SK-N-SH treated with all-trans-retinoic acid at 6 μM for 48 hours (cell line): ENCODE measurements around the gene AVEN.

Experiments
- ATAC-seq: fragments of 200-7000 bp; cut with Tn5 transposase; 3 replicates; pipeline ENCODE4 v1.9.1; 2020; ENCODE audit warnings: mild to moderate bottlenecking, moderate library complexity
- ARNTL ChIP-seq: fragments of 450-650 bp; formaldehyde crosslinking; IDR thresholded peaks from 2 replicates; pipeline ENCODE4 v1.5.0; 2020; ENCODE audit warnings: low read depth, mild to moderate bottlenecking, moderate library complexity, borderline replicate concordance
- BACH2 ChIP-seq: fragments of 250-450 bp; sonication (Bioruptor Pico); IDR thresholded peaks from 2 replicates; pipeline ENCODE4 v1.9.0; 2021; ENCODE audit warnings: mild to moderate bottlenecking, borderline replicate concordance
- CREB5 ChIP-seq: fragments of 250-450 bp; sonication (Bioruptor Pico); IDR thresholded peaks from 2 replicates; pipeline ENCODE4 v1.5.1; 2020; ENCODE audit warnings: low read depth, mild to moderate bottlenecking, moderate library complexity
- CSDC2 ChIP-seq: fragments of 250-450 bp; sonication (Bioruptor Pico); IDR thresholded peaks from 2 replicates; pipeline ENCODE4 v1.5.0; 2020; ENCODE audit warnings: mild to moderate bottlenecking, moderate library complexity
- CSRNP3 ChIP-seq: fragments of 250-450 bp; sonication (Bioruptor Pico); IDR thresholded peaks from 2 replicates; pipeline ENCODE4 v1.5.1; 2021; ENCODE audit warnings: mild to moderate bottlenecking, moderate library complexity
- ESRRG ChIP-seq: fragments of 250-450 bp; sonication (Bioruptor Pico); IDR thresholded peaks from 2 replicates; pipeline ENCODE4 v1.6.1; 2021; ENCODE audit warnings: mild to moderate bottlenecking
- GLIS3 ChIP-seq: fragments of 250-450 bp; sonication (Bioruptor Pico); IDR thresholded peaks from 2 replicates; pipeline ENCODE4 v1.5.0; 2020; ENCODE audit warnings: mild to moderate bottlenecking, moderate library complexity
- ISL1 ChIP-seq: fragments of 250-450 bp; sonication (Bioruptor Pico); IDR thresholded peaks from 2 replicates; pipeline ENCODE4 v2.1.2; 2022; ENCODE audit warnings: mild to moderate bottlenecking, moderate library complexity
- OSR1 ChIP-seq: fragments of 250-450 bp; sonication (Bioruptor Pico); IDR thresholded peaks from 2 replicates; pipeline ENCODE4 v1.8.0; 2022; ENCODE audit warnings: moderate library complexity, mild to moderate bottlenecking, inconsistent platforms
- PATZ1 ChIP-seq: fragments of 250-450 bp; sonication (Bioruptor Pico); IDR thresholded peaks from 2 replicates; pipeline ENCODE4 v1.8.0; 2020; ENCODE audit warnings: mild to moderate bottlenecking, moderate library complexity, borderline replicate concordance
- POU6F1 ChIP-seq: fragments of 250-450 bp; sonication (Bioruptor Pico); IDR thresholded peaks from 2 replicates; pipeline ENCODE4 v1.8.0; 2021; ENCODE audit warnings: low read depth, mild to moderate bottlenecking, moderate library complexity, borderline replicate concordance
- PPARA ChIP-seq: fragments of 250-450 bp; sonication (Bioruptor Pico); IDR thresholded peaks from 2 replicates; pipeline ENCODE4 v1.5.0; 2020; ENCODE audit warnings: mild to moderate bottlenecking, borderline replicate concordance
- RARB ChIP-seq: fragments of 250-450 bp; sonication (Bioruptor Pico); IDR thresholded peaks from 2 replicates; pipeline ENCODE4 v1.8.0; 2021; ENCODE audit warnings: mild to moderate bottlenecking, moderate library complexity
- TCF4 ChIP-seq: fragments of 250-450 bp; sonication (Bioruptor Pico); IDR thresholded peaks from 2 replicates; pipeline ENCODE4 v1.8.0; 2021; ENCODE audit warnings: mild to moderate bottlenecking, moderate library complexity, borderline replicate concordance
- TOX ChIP-seq: fragments of 250-450 bp; sonication (Bioruptor Pico); IDR thresholded peaks from 2 replicates; pipeline ENCODE4 v1.8.0; 2021; ENCODE audit warnings: mild to moderate bottlenecking, moderate library complexity, borderline replicate concordance
- ZC3H10 ChIP-seq: fragments of 250-450 bp; sonication (Bioruptor Pico); IDR thresholded peaks from 2 replicates; pipeline ENCODE4 v1.5.1; 2021; ENCODE audit warnings: mild to moderate bottlenecking, moderate library complexity
- ZFP3 ChIP-seq: fragments of 250-450 bp; sonication (Bioruptor Pico); IDR thresholded peaks from 2 replicates; pipeline ENCODE4 v1.5.0; 2020; ENCODE audit warnings: mild to moderate bottlenecking, moderate library complexity
- ZFP30 ChIP-seq: fragments of 450-650 bp; formaldehyde crosslinking; IDR thresholded peaks from 2 replicates; pipeline ENCODE4 v1.5.0; 2022; ENCODE audit warnings: mild to moderate bottlenecking, moderate library complexity
- ZNF565 ChIP-seq: fragments of 450-650 bp; formaldehyde crosslinking; conservative IDR thresholded peaks from 2 replicates; pipeline ENCODE4 v1.5.0; 2020; ENCODE audit warnings: low read depth, mild to moderate bottlenecking, moderate library complexity
- ZNF70 ChIP-seq: fragments of 450-650 bp; formaldehyde crosslinking; IDR thresholded peaks from 2 replicates; pipeline ENCODE4 v1.5.0; 2020; ENCODE audit warnings: mild to moderate bottlenecking, moderate library complexity
- ZNF8 ChIP-seq: fragments of 450-650 bp; formaldehyde crosslinking; IDR thresholded peaks from 2 replicates; pipeline ENCODE4 v1.5.0; 2020; ENCODE audit warnings: mild to moderate bottlenecking, moderate library complexity

Gene AVEN

GRCh38 chr15:34064438-34064837 is 25.4 kb upstream of the AVEN start (continued):
- TF ChIP-seq CSDC2 (no peak), PPARA (CRISPR knock-in tag) (no peak), CREB5 (CRISPR knock-in tag) (no peak), ZNF8 (CRISPR knock-in tag) (no peak), ESRRG (CRISPR knock-in tag) (no peak), ZFP30 (CRISPR knock-in tag) (no peak), TOX (no peak), POU6F1 (no peak)

- no peak for TF ChIP-seq CSRNP3
- no peak for TF ChIP-seq ISL1
- no peak for TF ChIP-seq RARB (CRISPR knock-in tag)
- TF ChIP-seq ZNF70: no peak
- TF ChIP-seq BACH2 (CRISPR knock-in tag): no peak
- no peak for ATAC-seq
Measured at GRCh38 chr15:34059946-34060345, 20.9 kb upstream of the AVEN start.

- no peak for TF ChIP-seq ZFP30 (CRISPR knock-in tag)
- TF ChIP-seq GLIS3: no peak
- no peak for TF ChIP-seq RARB (CRISPR knock-in tag)
- TF ChIP-seq OSR1 (CRISPR knock-in tag): no peak
- TF ChIP-seq PPARA (CRISPR knock-in tag): no peak
- TF ChIP-seq ZNF8 (CRISPR knock-in tag): no peak
- TF ChIP-seq CSDC2: no peak
- TF ChIP-seq TOX: no peak
- no peak for TF ChIP-seq ZNF70
- TF ChIP-seq ZNF565: no peak
- no peak for TF ChIP-seq ISL1
- TF ChIP-seq PATZ1 (CRISPR knock-in tag): no peak
- TF ChIP-seq POU6F1: no peak
- TF ChIP-seq ZFP3: no peak
- TF ChIP-seq CSRNP3: no peak
- TF ChIP-seq ARNTL (CRISPR knock-in tag): no peak
- TF ChIP-seq ZC3H10 (CRISPR knock-in tag): no peak
- no peak for TF ChIP-seq TCF4 (CRISPR knock-in tag)
- TF ChIP-seq, all 23 proteins: peak for 0
- ATAC-seq: no peak
Measured at GRCh38 chr15:34059476-34059875, 20.5 kb upstream of the AVEN start.

- no peak for ATAC-seq
- TF ChIP-seq ZNF565 (no peak), ARNTL (CRISPR knock-in tag) (no peak), BACH2 (CRISPR knock-in tag) (no peak), CSDC2 (no peak), POU6F1 (no peak), GLIS3 (no peak), ZFP30 (CRISPR knock-in tag) (no peak), CSRNP3 (no peak), PATZ1 (CRISPR knock-in tag) (no peak), TOX (no peak)
Measured at GRCh38 chr15:34056911-34057310, 17.9 kb upstream of the AVEN start.
